Upper lobe of left lung (tissue), 6 donors: Measurements from ENCODE around the gene BOC. TPM values are rescaled to one million over a fixed set of nuclear protein-coding genes. Genes with fewer than 3 reads are reported as not detected.

Source experiments
- ATAC-seq, 2 donors: fragments of 200-7000 bp; cut with Tn5 transposase; one replicate each; pipeline ENCODE4 v1.9.1; 2022; ENCODE audit warnings: mild to moderate bottlenecking in 2 of 2, moderate library complexity in 2 of 2; ENCODE audit not compliant: low FRiP score in 2 of 2
- DNase-seq, 2 donors: peaks; one replicate each; pipeline ENCODE4 v3.0.0-alpha.2; 2019 to 2020
- H3K27ac ChIP-seq, 4 donors: fragments of 200-600 bp; sonication (generic); one replicate each; pipeline ENCODE4 v1.5.1; 2016 to 2019
- H3K27me3 ChIP-seq, 4 donors: fragments of 200-600 bp; sonication (generic); one replicate each; pipeline ENCODE4 v1.5.1; 2017 to 2019
- H3K36me3 ChIP-seq, 4 donors: fragments of 200-600 bp; sonication (generic); one replicate each; pipeline ENCODE4 v1.5.1; 2016 to 2019
- H3K4me1 ChIP-seq, 4 donors: fragments of 200-600 bp; sonication (generic); one replicate each; pipeline ENCODE4 v1.5.1; 2018 to 2019
- H3K4me3 ChIP-seq, 4 donors: fragments of 200-600 bp; sonication (generic); one replicate each; pipeline ENCODE4 v1.5.1; 2017 to 2019; ENCODE audit warnings: mild to moderate bottlenecking in 2 of 4, moderate library complexity in 1 of 4
- H3K9me3 ChIP-seq, 4 donors: fragments of 200-600 bp; sonication (generic); one replicate each; pipeline ENCODE4 v1.5.1; 2018 to 2019
- EP300 ChIP-seq, 4 donors: sonication (generic); formaldehyde crosslinking; IDR thresholded peaks; one replicate each; pipeline ENCODE4 v1.5.1; 2017; ENCODE audit warnings: antibody characterized with exemption in 4 of 4, control low read depth in 2 of 4
- POLR2A ChIP-seq, 4 donors: fragments of 450-650 bp; IDR thresholded peaks; one replicate each; pipeline ENCODE4 v1.5.1; 2016 to 2017; ENCODE audit warnings: antibody characterized with exemption in 4 of 4, mild to moderate bottlenecking in 2 of 4
- POLR2AphosphoS5 ChIP-seq, 2 donors: sonication (generic); formaldehyde crosslinking; IDR thresholded peaks; one replicate each; pipeline ENCODE4 v1.5.1; 2017; ENCODE audit warnings: antibody characterized with exemption in 2 of 2
- WGBS, 2 donors: methylation state at CpG; one replicate each; pipeline ENCODE4 v1.1.5; 2017 to 2018; 5-methylcytosine and 5-hydroxymethylcytosine counted together
- total RNA-seq, 6 donors: library from RNA; depleted of rRNA in 4 of 6; stranded (reverse); fragments of >200 nt in 4 of 6; gene quantifications; one replicate each; pipeline versions ENCODE4 v1.1.0 to v1.2.1, GENCODE V29; 2016 to 2021
- TF ChIP-seq, protein P1 (sequence below), 6 experiments: fragments of 450-650 bp in 4 of 6; fragments of 200-600 bp in 2 of 6; sonication (generic) in 2 of 6; IDR thresholded peaks; one replicate each; pipeline ENCODE4 v1.5.1; 2016 to 2019; ENCODE audit warnings: antibody characterized with exemption in 6 of 6
- donor health status: DM: no; HTN: no; CAD: no; lungs with moderate emphysema.
- donor health status: DM: no; HTN: yes; CAD: no; lungs with severe emphysema.

The BOC gene
- total RNA-seq, 6 donors from 2014 or later: 2.6 to 18.3 (median 4.5) TPM

DNA sequence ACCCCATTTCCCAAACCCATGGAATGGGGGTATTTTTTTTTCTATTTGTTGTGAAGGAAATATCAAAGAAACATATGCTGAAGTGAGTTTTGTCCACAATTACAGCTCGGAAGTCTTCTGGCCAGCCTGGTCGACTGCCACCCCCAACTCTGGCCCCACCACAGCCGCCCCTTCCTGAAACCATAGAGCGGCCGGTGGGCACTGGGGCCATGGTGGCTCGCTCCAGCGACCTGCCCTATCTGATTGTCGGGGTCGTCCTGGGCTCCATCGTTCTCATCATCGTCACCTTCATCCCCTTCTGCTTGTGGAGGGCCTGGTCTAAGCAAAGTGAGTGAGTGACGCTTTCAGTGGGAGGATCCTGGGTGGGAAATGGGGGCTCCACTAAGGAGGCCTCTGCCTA lies 71.9 kb downstream of the BOC start:
- 93 to 94% methylated on average over 12 of the region's 12 CpGs for WGBS, 2 donors
- no peak overlapping the region for H3K4me3 ChIP-seq
- no peak overlapping the region for H3K27ac ChIP-seq
- no peaks in the 10 kb centered on the region for H3K36me3 ChIP-seq
- TF ChIP-seq, protein P1, sequence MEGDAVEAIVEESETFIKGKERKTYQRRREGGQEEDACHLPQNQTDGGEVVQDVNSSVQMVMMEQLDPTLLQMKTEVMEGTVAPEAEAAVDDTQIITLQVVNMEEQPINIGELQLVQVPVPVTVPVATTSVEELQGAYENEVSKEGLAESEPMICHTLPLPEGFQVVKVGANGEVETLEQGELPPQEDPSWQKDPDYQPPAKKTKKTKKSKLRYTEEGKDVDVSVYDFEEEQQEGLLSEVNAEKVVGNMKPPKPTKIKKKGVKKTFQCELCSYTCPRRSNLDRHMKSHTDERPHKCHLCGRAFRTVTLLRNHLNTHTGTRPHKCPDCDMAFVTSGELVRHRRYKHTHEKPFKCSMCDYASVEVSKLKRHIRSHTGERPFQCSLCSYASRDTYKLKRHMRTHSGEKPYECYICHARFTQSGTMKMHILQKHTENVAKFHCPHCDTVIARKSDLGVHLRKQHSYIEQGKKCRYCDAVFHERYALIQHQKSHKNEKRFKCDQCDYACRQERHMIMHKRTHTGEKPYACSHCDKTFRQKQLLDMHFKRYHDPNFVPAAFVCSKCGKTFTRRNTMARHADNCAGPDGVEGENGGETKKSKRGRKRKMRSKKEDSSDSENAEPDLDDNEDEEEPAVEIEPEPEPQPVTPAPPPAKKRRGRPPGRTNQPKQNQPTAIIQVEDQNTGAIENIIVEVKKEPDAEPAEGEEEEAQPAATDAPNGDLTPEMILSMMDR (IDR thresholded peaks at IDR 0.05): no peak
- no peak for TF ChIP-seq EP300 (IDR thresholded peaks at IDR 0.05)
- no peak for TF ChIP-seq POLR2AphosphoS5 (IDR thresholded peaks at IDR 0.05)
- no peak for TF ChIP-seq POLR2A (IDR thresholded peaks at IDR 0.05)
- H3K4me1 ChIP-seq: no peaks in the 10 kb centered on the region
- DNase-seq (peak in 1 of 2 donors; percentile 51), ATAC-seq (no peak)
- no peaks in the 10 kb centered on the region for H3K9me3 ChIP-seq
- H3K27me3 ChIP-seq: no peaks in the 10 kb centered on the region

DNA sequence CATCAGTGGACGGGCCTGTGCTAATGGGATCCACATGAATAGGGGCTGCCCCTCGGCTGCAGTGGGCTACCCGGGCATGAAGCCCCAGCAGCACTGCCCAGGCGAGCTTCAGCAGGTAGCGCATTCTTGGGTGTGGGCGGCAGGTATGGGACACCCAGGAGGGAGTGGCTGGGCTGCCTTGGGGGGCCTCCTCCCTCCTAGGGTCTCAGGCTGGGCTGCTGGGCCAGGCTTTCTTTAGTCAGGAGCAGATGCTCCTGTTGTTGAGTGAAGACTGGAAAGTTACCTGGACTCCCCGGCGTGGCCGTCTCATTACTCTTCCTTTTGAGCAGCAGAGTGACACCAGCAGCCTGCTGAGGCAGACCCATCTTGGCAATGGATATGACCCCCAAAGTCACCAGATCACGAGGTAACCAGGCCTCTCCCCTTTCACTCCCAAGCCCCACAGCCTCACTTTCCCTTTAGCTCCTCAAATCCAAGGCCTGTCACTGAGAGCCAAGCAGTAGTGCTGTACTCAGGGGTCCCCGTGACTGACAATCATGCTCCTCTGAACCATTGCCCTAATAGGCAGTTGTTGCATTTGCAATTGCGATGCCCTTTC lies 73.2 kb downstream of the BOC start:
- Histone ChIP-seq H3K4me1 (no peaks in the 10 kb centered on the region), H3K36me3 (no peaks in the 10 kb centered on the region), H3K27ac (no peak overlapping the region), H3K27me3 (no peaks in the 10 kb centered on the region), H3K4me3 (no peak overlapping the region), H3K9me3 (no peaks in the 10 kb centered on the region)
- ATAC-seq (no peak), DNase-seq (peak in 1 of 2 donors; percentile 50)
- WGBS, 2 donors: 91 to 93% methylated on average over 6 to 12 of the region's 12 CpGs
- TF ChIP-seq EP300 (IDR thresholded peaks at IDR 0.05): no peak
- TF ChIP-seq, protein P1 (IDR thresholded peaks at IDR 0.05): no peak
- TF ChIP-seq POLR2AphosphoS5 (IDR thresholded peaks at IDR 0.05): no peak
- no peak for TF ChIP-seq POLR2A (IDR thresholded peaks at IDR 0.05)

DNA sequence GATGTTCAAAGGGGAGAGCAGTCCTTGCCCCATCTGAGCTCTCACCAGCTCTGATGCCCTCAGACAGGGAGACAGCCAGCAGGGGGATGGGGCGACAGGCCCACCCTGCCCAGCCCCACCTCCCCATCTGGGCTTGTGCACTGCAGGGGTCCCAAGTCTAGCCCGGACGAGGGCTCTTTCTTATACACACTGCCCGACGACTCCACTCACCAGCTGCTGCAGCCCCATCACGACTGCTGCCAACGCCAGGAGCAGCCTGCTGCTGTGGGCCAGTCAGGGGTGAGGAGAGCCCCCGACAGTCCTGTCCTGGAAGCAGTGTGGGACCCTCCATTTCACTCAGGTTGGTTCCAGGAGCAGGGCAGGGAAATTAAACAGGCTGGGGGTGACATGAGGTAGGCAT lies 73.9 kb downstream of the BOC start:
- Histone ChIP-seq H3K4me3 (no peak overlapping the region), H3K36me3 (no peaks in the 10 kb centered on the region), H3K4me1 (no peaks in the 10 kb centered on the region), H3K9me3 (no peaks in the 10 kb centered on the region), H3K27me3 (no peaks in the 10 kb centered on the region), H3K27ac (no peak overlapping the region)
- ATAC-seq (no peak), DNase-seq (peak in 1 of 2 donors; percentile 56)
- WGBS, 2 donors: 81 to 86% methylated on average over 6 to 8 of the region's 8 CpGs
- TF ChIP-seq POLR2A (IDR thresholded peaks at IDR 0.05) (no peak), EP300 (IDR thresholded peaks at IDR 0.05) (no peak), POLR2AphosphoS5 (IDR thresholded peaks at IDR 0.05) (no peak)
- TF ChIP-seq, protein P1 (IDR thresholded peaks at IDR 0.05): no peak

DNA sequence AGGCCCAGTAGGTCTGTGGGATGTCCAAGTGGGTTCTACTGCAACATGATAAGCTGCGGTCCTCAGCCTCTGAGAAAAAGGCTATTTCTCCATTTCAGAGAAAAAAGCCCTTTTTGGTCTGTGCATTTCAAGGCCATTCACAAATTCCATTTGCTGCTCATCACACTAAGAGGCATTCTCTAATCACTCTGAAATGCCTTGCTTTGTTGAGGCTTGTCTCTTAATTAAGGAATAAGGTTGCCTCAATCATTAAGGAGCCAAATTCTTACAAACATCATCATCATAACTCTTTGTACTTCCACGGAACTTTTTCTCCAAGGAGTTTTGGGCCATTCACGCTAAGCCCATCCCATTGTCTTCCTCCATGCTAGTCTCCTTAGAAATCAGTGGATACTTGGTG lies 74.4 kb downstream of the BOC start:
- no peak for DNase-seq
- Histone ChIP-seq H3K4me3 (no peak overlapping the region), H3K36me3 (no peaks in the 10 kb centered on the region), H3K27me3 (no peaks in the 10 kb centered on the region), H3K4me1 (no peaks in the 10 kb centered on the region), H3K9me3 (no peaks in the 10 kb centered on the region), H3K27ac (no peak overlapping the region)
- 89 to 93% methylated on average over 2 to 3 of the region's 3 CpGs for WGBS, 2 donors
- TF ChIP-seq, protein P1 (IDR thresholded peaks at IDR 0.05): no peak
- TF ChIP-seq EP300 (IDR thresholded peaks at IDR 0.05) (no peak), POLR2AphosphoS5 (IDR thresholded peaks at IDR 0.05) (no peak)
- ATAC-seq: no peak

DNA sequence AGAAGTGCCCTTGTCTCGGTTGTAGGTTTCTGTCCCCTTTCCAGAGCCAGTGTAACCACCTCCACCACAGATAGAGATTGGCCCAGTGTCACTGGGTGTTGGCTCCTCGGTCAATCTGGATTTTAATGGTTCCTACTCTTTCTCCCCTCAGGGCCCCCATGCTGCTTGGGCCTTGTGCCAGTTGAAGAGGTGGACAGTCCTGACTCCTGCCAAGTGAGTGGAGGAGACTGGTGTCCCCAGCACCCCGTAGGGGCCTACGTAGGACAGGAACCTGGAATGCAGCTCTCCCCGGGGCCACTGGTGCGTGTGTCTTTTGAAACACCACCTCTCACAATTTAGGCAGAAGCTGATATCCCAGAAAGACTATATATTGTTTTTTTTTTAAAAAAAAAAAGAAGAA lies 75.2 kb downstream of the BOC start:
- no peaks in the 10 kb centered on the region for H3K4me1 ChIP-seq
- no peak overlapping the region for H3K4me3 ChIP-seq
- no peaks in the 10 kb centered on the region for H3K27me3 ChIP-seq
- no peak overlapping the region for H3K27ac ChIP-seq
- DNase-seq: no peak
- TF ChIP-seq EP300 (IDR thresholded peaks at IDR 0.05): no peak
- TF ChIP-seq, protein P1 (IDR thresholded peaks at IDR 0.05): no peak
- no peak for TF ChIP-seq POLR2A (IDR thresholded peaks at IDR 0.05)
- no peak for TF ChIP-seq POLR2AphosphoS5 (IDR thresholded peaks at IDR 0.05)
- 93% methylated on average over 6 of the region's 6 CpGs for WGBS, 2 donors
- no peaks in the 10 kb centered on the region for H3K9me3 ChIP-seq
- H3K36me3 ChIP-seq: no peaks in the 10 kb centered on the region
- no peak for ATAC-seq
